ENCODE data around the gene HDAC5.

- no peak for TF ChIP-seq POLR2AphosphoS5 (IDR thresholded peaks at IDR 0.05; ENCODE audit: borderline replicate concordance, low read depth, low read length)
- no peak for TF ChIP-seq EZH2 (IDR thresholded peaks at IDR 0.05)
Observed at GRCh38 chr17:44079877-44080821, 43.3 kb downstream of the HDAC5 start.
